Measurements from ENCODE around the gene TMEM253.

Gene TMEM253

GRCh38 chr14:21090940-21091663, 9.8 kb upstream of the TMEM253 start:
- DNase-seq, result no peak

GRCh38 chr14:21091821-21092272, 9.0 kb upstream of the TMEM253 start:
- no peak for DNase-seq

- peak; percentile 79 to 93 (median 90) for DNase-seq
Observed at GRCh38 chr14:21092273-21093011, 8.4 kb upstream of the TMEM253 start.

GRCh38 chr14:21093018-21093417, 7.8 kb upstream of the TMEM253 start:
- DNase-seq, result no peak

- no peak for DNase-seq
Observed at GRCh38 chr14:21093769-21094681, 6.8 kb upstream of the TMEM253 start.

- peak in 1 of 4 experiments; percentile 27 for DNase-seq
Observed at GRCh38 chr14:21095430-21096205, 5.2 kb upstream of the TMEM253 start.

- no peak for DNase-seq
Observed at GRCh38 chr14:21096438-21096837, 4.4 kb upstream of the TMEM253 start.

GRCh38 chr14:21096978-21097635, 3.8 kb upstream of the TMEM253 start:
- DNase-seq, result no peak

- peak in 3 of 4 experiments; percentile 39 to 68 (median 60) for DNase-seq
Observed at GRCh38 chr14:21097636-21098075, 3.2 kb upstream of the TMEM253 start.

- peak in 3 of 4 experiments; percentile 50 to 69 (median 65) for DNase-seq
Observed at GRCh38 chr14:21098076-21098891, 2.6 kb upstream of the TMEM253 start, which contains the start of gene ZNF219. ZNF219 (minus strand) TSS chr14:21098655; CDS start chr14:21093591, 5,064 bp downstream.

GRCh38 chr14:21098892-21099595, 1.8 kb upstream of the TMEM253 start:
- no peak for DNase-seq

- no peak for DNase-seq
Observed at GRCh38 chr14:21099596-21099985, 1.3 kb upstream of the TMEM253 start.

- DNase-seq, result peak in 3 of 4 experiments; percentile 36 to 49 (median 46)
Observed at GRCh38 chr14:21101802-21102413, 1.0 kb downstream of the TMEM253 start.

- DNase-seq, result no peak
Observed at GRCh38 chr14:21102521-21103410, 1.9 kb downstream of the TMEM253 start.

- DNase-seq, result no peak
Observed at GRCh38 chr14:21103411-21103709, 2.5 kb downstream of the TMEM253 start.

GRCh38 chr14:21103710-21104447, 3.0 kb downstream of the TMEM253 start:
- DNase-seq, result peak; percentile 97 to 99 (median 98)

- DNase-seq, result peak; percentile 72 to 86 (median 80)
Observed at GRCh38 chr14:21104448-21105060, 3.7 kb downstream of the TMEM253 start.

All from suppressor macrophage (primary cell).